HG03460 (cell line): ENCODE measurements around the gene MYCBPAP.
A peak's percentile ranks its signal among the peaks of the same experiment; 100 is the strongest.
"Not testable (repeated sequence)": the region's sequence is repeated elsewhere in the genome, so short reads cannot be mapped to it uniquely, and the experiment has no call there.

Source experiments
- ATAC-seq: cut with Tn5 transposase; IDR thresholded peaks from one replicate; pipeline ENCODE4 v1.9.1; 2021; ENCODE audit not compliant: unreplicated experiment

MYCBPAP gene

GRCh38 chr17:50470426-50470825 is 37.8 kb upstream of the MYCBPAP start:
- no peak for ATAC-seq

- no peak for ATAC-seq
These were observed 37.0 kb upstream of the MYCBPAP start for GRCh38 chr17:50471009-50471905.

GRCh38 chr17:50472286-50472685 is 36.0 kb upstream of the MYCBPAP start:
- no peak for ATAC-seq

GRCh38 chr17:50472761-50473161 is 35.5 kb upstream of the MYCBPAP start:
- ATAC-seq: not testable (repeated sequence)

GRCh38 chr17:50473901-50474300 is 34.3 kb upstream of the MYCBPAP start:
- ATAC-seq: no peak

- ATAC-seq: no peak
These were observed 33.7 kb upstream of the MYCBPAP start for GRCh38 chr17:50474523-50474922.

GRCh38 chr17:50475362-50475761 is 32.9 kb upstream of the MYCBPAP start:
- no peak for ATAC-seq

- ATAC-seq: not testable (repeated sequence)
These were observed 32.3 kb upstream of the MYCBPAP start for GRCh38 chr17:50475775-50476544.

- ATAC-seq: no peak
These were observed 31.5 kb upstream of the MYCBPAP start for GRCh38 chr17:50476545-50477315.

GRCh38 chr17:50477976-50478375 is 30.3 kb upstream of the MYCBPAP start:
- no peak for ATAC-seq

- peak; percentile 83 for ATAC-seq
These were observed 29.6 kb upstream of the MYCBPAP start, which contains the start of gene RSAD1 for GRCh38 chr17:50478391-50479381. Gene RSAD1 (plus strand): TSS chr17:50478860. CDS start chr17:50478885, 25 bp downstream.

- ATAC-seq: no peak
These were observed 28.6 kb upstream of the MYCBPAP start for GRCh38 chr17:50479522-50480141.

- no peak for ATAC-seq
These were observed 28.0 kb upstream of the MYCBPAP start for GRCh38 chr17:50480142-50480764.

GRCh38 chr17:50480854-50481490 is 27.3 kb upstream of the MYCBPAP start:
- ATAC-seq: no peak

- ATAC-seq: no peak
These were observed 26.6 kb upstream of the MYCBPAP start for GRCh38 chr17:50481648-50482047.

- no peak for ATAC-seq
These were observed 26.1 kb upstream of the MYCBPAP start for GRCh38 chr17:50482110-50482509.

GRCh38 chr17:50482516-50482915 is 25.7 kb upstream of the MYCBPAP start:
- no peak for ATAC-seq

- no peak for ATAC-seq
These were observed 25.0 kb upstream of the MYCBPAP start for GRCh38 chr17:50483266-50483665.
